KMS-11 (cell line): ENCODE measurements around the gene KLF13.

Source experiments
- H2AFZ ChIP-seq: fragments of 200-600 bp; sonication (generic); 2 replicates; pipeline ENCODE4 v1.6.1; 2016; ENCODE audit warnings: antibody characterized with exemption, mixed run types, low read depth
- H3K27ac ChIP-seq: fragments of 200-600 bp; sonication (generic); 2 replicates; pipeline ENCODE4 v1.6.1; 2016; ENCODE audit warnings: mild to moderate bottlenecking, mixed run types
- H3K27me3 ChIP-seq: fragments of 200-600 bp; sonication (generic); 2 replicates; pipeline ENCODE4 v1.6.1; 2017; ENCODE audit warnings: mild to moderate bottlenecking, low read depth, mixed run types, moderate library complexity; ENCODE audit not compliant: insufficient read depth
- H3K36me3 ChIP-seq: fragments of 200-600 bp; sonication (generic); 2 replicates; pipeline ENCODE4 v1.6.1; 2017; ENCODE audit warnings: mild to moderate bottlenecking, mixed run types; ENCODE audit not compliant: insufficient read depth
- H3K4me1 ChIP-seq: fragments of 200-600 bp; sonication (generic); 2 replicates; pipeline ENCODE4 v1.6.1; 2016; ENCODE audit warnings: mild to moderate bottlenecking, low read depth, mixed run types; ENCODE audit not compliant: poor library complexity, severe bottlenecking
- H3K4me2 ChIP-seq: fragments of 200-600 bp; sonication (generic); 2 replicates; pipeline ENCODE4 v1.7.0; 2016; ENCODE audit warnings: mild to moderate bottlenecking, mixed run types
- H3K4me3 ChIP-seq: fragments of 200-600 bp; sonication (generic); IDR thresholded peaks from 2 replicates; pipeline ENCODE4 v1.6.1; 2017; ENCODE audit warnings: low read depth, low read length, mixed read lengths; ENCODE audit not compliant: insufficient read depth
- H3K79me2 ChIP-seq: fragments of 200-600 bp; sonication (generic); 2 replicates; pipeline ENCODE4 v1.6.1; 2016; ENCODE audit warnings: low read depth, mixed run types; ENCODE audit not compliant: insufficient read depth
- H3K9ac ChIP-seq: fragments of 200-600 bp; sonication (generic); 2 replicates; pipeline ENCODE4 v1.6.1; 2016; ENCODE audit warnings: mild to moderate bottlenecking, mixed run types
- H4K20me1 ChIP-seq: fragments of 200-600 bp; sonication (generic); 2 replicates; pipeline ENCODE4 v1.6.1; 2016; ENCODE audit warnings: mild to moderate bottlenecking, mixed run types; ENCODE audit not compliant: insufficient read depth
- CTCF ChIP-seq: fragments of 200-600 bp; sonication (generic); conservative IDR thresholded peaks from 2 replicates; pipeline ENCODE4 v1.6.1; 2017; ENCODE audit warnings: low read depth, mild to moderate bottlenecking, antibody characterized with exemption, low read length, moderate library complexity, mixed read lengths

Gene KLF13

GRCh38 chr15:31360843-31361763 is 34.5 kb downstream of the KLF13 start:
- Histone ChIP-seq H4K20me1 (no peaks in the 10 kb centered on the region; the same call in 1 of the 2 replicates), H3K36me3 (no peaks in the 10 kb centered on the region), H3K4me1 (peaks cover 99% of the 10 kb centered on the region), H3K9ac (peak overlapping the region; percentile 67), H3K79me2 (peaks cover 97% of the 10 kb centered on the region), H3K4me3 (no peak overlapping the region), H3K27ac (peak overlapping the region; percentile 87), H2AFZ (no peak overlapping the region), H3K4me2 (peak overlapping the region; percentile 85), H3K27me3 (no peaks in the 10 kb centered on the region)
- TF ChIP-seq CTCF, result no peak

- Histone ChIP-seq H3K4me1 (peaks cover 99% of the 10 kb centered on the region), H3K36me3 (no peaks in the 10 kb centered on the region), H2AFZ (no peak overlapping the region), H3K4me3 (no peak overlapping the region), H3K9ac (peak overlapping the region; percentile 67; the same call in 1 of the 2 replicates), H3K27ac (peak overlapping the region; percentile 87), H3K79me2 (peaks cover 97% of the 10 kb centered on the region), H4K20me1 (no peaks in the 10 kb centered on the region; the same call in 1 of the 2 replicates), H3K27me3 (no peaks in the 10 kb centered on the region), H3K4me2 (peak overlapping the region; percentile 85)
- TF ChIP-seq CTCF, result no peak
Observed at GRCh38 chr15:31361764-31362515, 35.3 kb downstream of the KLF13 start.

GRCh38 chr15:31362886-31363285 is 36.3 kb downstream of the KLF13 start:
- H3K27me3 ChIP-seq, result no peaks in the 10 kb centered on the region
- H3K4me2 ChIP-seq, result peak overlapping the region; percentile 73
- no peak overlapping the region for H3K4me3 ChIP-seq
- no peaks in the 10 kb centered on the region for H3K36me3 ChIP-seq
- peaks cover 97% of the 10 kb centered on the region for H3K79me2 ChIP-seq
- H3K27ac ChIP-seq, result peak overlapping the region; percentile 87; the same call in 1 of the 2 replicates
- TF ChIP-seq CTCF, result no peak
- H3K9ac ChIP-seq, result no peak overlapping the region
- peaks cover under 1% of the 10 kb centered on the region; the same call in 1 of the 2 replicates for H4K20me1 ChIP-seq
- peaks cover 99% of the 10 kb centered on the region for H3K4me1 ChIP-seq
- no peak overlapping the region for H2AFZ ChIP-seq

- peak overlapping the region; percentile 79 for H3K27ac ChIP-seq
Observed at GRCh38 chr15:31364301-31365031, 37.8 kb downstream of the KLF13 start.

More at GRCh38 chr15:31364301-31365031, 37.8 kb downstream of the KLF13 start:
- Histone ChIP-seq H3K27me3 (no peaks in the 10 kb centered on the region), H3K9ac (peak overlapping the region; percentile 73; the same call in 1 of the 2 replicates), H3K36me3 (no peaks in the 10 kb centered on the region), H3K4me2 (peak overlapping the region; percentile 73), H3K4me1 (peaks cover 99% of the 10 kb centered on the region), H3K79me2 (peaks cover 97% of the 10 kb centered on the region), H3K4me3 (no peak overlapping the region), H2AFZ (no peak overlapping the region), H4K20me1 (peaks cover 8% of the 10 kb centered on the region; the same call in 1 of the 2 replicates)
- TF ChIP-seq CTCF, result no peak
